Measurements from ENCODE around the gene TOB1. TPM values are rescaled to one million over a fixed set of nuclear protein-coding genes. Genes with fewer than 3 reads are reported as not detected.
"Not testable (repeated sequence)": the region's sequence is repeated elsewhere in the genome, so short reads cannot be mapped to it uniquely, and the experiment has no call there.

Gene TOB1
- polyA plus RNA-seq, 3 donors from 2014 or later = 8.9 to 23.7 (median 10.3) TPM

DNA sequence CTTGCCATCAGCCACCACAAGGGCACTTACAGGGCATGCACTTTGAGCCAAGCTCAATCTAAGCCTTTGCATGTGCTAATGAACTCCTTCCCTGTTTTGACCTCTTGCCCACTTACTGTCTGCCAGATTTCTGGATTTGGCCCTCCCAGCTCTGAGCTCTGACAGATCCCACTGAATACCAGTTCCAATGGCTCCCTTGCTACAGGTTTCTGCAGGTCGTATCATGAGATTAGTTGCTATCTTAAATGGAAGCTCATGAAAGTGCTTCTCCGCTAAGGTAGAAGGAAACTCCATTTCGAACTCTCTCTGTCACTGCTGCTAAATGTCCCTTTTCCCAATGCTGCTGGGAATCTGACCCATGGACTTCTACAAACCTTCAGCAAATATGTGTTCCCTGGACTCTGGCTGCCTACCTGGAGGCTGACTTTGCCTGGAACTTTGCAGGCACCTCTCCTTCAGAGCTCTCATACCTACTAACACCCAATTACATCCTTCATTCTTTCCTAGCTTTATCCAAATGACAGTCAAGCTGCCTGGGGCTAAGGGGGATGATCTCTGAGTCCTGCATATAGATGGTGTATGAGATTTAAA, 23.5 kb upstream of the TOB1 start:
- peaks cover 0 to 10% (median 6%) of the 10 kb centered on the region in 3 donors for H3K27me3 Mint-ChIP-seq (ENCODE audit: low read depth in 3 of 3)
- DNase-seq = no peak
- no peak overlapping the region for H3K4me3 Mint-ChIP-seq
- no peaks in the 10 kb centered on the region for H3K9me3 Mint-ChIP-seq
- H3K36me3 Mint-ChIP-seq = no peaks in the 10 kb centered on the region
- peak overlapping the region in 1 of 6 donors; percentile 45 for H3K27ac Mint-ChIP-seq
- peaks cover 10 to 15% of the 10 kb centered on the region in 2 donors for H3K4me1 Mint-ChIP-seq

DNA sequence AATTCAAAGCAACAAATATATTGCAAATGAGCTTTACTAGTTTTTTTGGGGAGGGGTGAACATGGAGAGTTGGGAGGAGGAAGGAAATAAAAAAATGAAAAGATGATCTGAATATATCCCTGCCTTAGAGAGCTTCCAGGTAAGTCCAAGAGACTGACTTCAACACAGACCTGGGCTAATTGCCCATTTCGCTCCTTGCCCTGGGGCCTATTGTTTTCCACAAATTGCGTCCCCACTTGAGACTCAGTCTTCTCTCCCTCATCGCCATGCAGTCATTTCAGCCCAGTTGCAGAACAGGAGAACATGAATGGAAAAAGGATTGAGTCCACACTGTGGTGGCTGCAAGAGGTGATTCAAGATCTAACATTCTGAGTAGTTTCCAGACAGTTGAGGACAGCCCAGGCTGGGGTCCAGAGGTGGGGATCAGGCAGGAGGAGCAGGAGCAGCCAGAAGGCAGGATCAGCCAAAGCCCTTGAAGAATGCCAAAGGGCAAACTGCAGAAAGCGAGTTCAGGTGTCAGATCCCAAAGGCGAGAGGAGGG, 21.6 kb upstream of the TOB1 start:
- DNase-seq = no peak
- Mint-ChIP-seq H3K9me3 (no peaks in the 10 kb centered on the region), H3K4me3 (peak overlapping the region in 2 of 5 donors; percentile 71 to 79), H3K27ac (peak overlapping the region in 2 of 6 donors; percentile 12 to 88), H3K27me3 (ENCODE audit: low read depth in 3 of 3) (peaks cover 2 to 10% (median 3%) of the 10 kb centered on the region in 3 donors), H3K4me1 (peaks cover 10 to 15% of the 10 kb centered on the region in 2 donors), H3K36me3 (no peaks in the 10 kb centered on the region)

DNA sequence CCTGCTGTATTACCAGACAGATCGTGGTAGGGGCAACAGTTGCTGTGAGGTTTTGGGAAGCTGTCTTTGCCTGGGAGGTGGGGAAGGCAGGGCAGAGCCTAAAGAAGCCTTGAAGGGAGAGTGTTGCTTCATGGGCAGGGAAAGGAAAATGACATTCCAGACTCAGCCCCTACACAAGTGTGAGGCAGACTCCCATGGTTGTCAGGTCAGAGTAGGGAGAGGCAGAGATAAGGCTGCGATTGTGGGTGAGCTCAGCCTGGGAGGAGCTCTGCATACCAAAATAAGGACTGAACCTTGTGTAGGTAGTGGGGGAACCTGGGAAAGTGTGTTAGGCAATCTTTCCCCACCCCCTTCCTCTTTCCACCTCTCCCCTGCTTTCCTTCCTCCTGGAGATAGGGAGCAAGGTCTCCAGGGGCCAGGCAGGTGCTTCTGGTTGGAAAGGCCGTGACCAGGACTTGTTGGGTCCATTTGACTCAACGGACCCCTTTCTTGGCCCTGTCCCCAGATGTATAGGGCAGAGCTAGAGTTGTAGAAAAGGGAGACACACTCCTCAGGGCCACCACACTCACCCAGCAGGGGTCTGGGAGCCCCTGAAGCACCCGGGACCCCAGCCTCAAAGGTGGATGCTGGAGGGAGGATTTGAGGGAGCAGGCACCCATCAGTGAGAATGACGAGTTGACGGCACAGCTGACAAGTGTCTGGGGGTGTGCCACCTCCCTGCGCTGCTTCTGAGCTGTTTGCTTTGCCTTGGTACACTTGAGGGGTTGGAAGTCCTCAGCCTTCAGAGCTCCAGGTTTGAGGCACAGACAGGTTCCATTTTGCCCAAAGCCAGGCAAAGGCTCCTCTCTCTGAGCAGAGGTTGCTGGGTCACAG, 18.5 kb upstream of the TOB1 start:
- no peak overlapping the region for H3K4me3 Mint-ChIP-seq
- H3K4me1 Mint-ChIP-seq = peaks cover 10 to 15% of the 10 kb centered on the region in 2 donors
- DNase-seq = no peak
- H3K36me3 Mint-ChIP-seq = no peaks in the 10 kb centered on the region
- no peaks in the 10 kb centered on the region for H3K9me3 Mint-ChIP-seq
- H3K27ac Mint-ChIP-seq = peak overlapping the region in 3 of 6 donors; percentile 6 to 17 (median 11)
- H3K27me3 Mint-ChIP-seq (ENCODE audit: low read depth in 3 of 3) = peaks cover 3 to 7% (median 5%) of the 10 kb centered on the region in 3 donors

DNA sequence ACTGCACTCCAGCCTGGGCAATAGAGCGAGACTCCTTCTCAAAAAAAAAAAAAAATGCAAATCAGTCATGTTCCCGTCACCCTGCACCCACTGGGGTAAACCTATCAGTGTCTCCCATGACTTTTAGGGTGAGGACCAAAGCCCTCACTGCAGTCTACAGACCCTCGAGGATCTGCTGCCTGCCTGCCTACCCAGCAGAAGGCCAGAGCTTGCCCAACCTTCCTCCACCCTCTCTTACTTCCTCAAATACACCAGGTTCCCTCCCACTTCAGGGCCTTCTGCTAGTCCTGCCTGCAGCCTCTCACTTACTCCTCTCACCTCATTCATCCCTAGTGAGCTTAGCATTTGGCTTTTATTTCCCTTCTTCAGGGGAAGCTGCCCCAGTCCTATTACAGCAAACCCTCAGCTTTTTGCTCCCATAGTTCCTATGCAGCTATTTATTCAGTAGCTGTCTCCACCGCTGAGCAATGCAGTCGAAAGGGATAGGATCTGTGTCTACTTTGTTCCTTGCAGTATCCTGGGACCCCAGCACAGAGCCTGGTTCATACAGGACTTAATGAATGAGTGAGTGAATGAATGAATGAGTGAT, 17.8 kb upstream of the TOB1 start:
- peak overlapping the region in 3 of 6 donors; percentile 6 to 11 (median 6) for H3K27ac Mint-ChIP-seq
- peaks cover 3 to 5% (median 3%) of the 10 kb centered on the region in 3 donors for H3K27me3 Mint-ChIP-seq (ENCODE audit: low read depth in 3 of 3)
- H3K4me1 Mint-ChIP-seq = peaks cover 10 to 15% of the 10 kb centered on the region in 2 donors
- DNase-seq = no peak
- no peaks in the 10 kb centered on the region for H3K9me3 Mint-ChIP-seq
- no peak overlapping the region for H3K4me3 Mint-ChIP-seq
- H3K36me3 Mint-ChIP-seq = no peaks in the 10 kb centered on the region

DNA sequence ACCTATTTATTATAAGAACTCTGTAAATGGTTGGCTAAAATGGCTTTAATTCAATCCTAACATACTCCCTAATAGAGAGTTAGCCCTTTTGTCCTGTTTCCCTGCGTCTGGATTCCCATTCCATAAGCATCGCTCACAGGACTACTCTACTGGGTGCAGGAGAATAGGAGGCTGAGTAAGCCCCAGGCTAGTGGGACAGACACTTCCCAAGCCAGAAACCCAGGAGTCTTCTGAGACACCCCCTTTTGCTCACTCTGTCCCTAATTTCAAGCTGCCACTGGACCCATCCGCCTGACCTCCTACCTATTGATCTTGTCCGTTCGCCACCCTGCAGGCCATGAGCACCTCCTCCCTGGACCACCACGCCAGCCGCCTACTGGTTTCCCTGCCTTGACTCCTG, 16.7 kb upstream of the TOB1 start:
- Mint-ChIP-seq H3K27me3 (ENCODE audit: low read depth in 3 of 3) (peaks cover 3 to 5% (median 3%) of the 10 kb centered on the region in 3 donors), H3K27ac (no peak overlapping the region), H3K4me1 (peaks cover 10 to 13% of the 10 kb centered on the region in 2 donors), H3K4me3 (no peak overlapping the region), H3K9me3 (no peaks in the 10 kb centered on the region), H3K36me3 (no peaks in the 10 kb centered on the region)
- DNase-seq = no peak

DNA sequence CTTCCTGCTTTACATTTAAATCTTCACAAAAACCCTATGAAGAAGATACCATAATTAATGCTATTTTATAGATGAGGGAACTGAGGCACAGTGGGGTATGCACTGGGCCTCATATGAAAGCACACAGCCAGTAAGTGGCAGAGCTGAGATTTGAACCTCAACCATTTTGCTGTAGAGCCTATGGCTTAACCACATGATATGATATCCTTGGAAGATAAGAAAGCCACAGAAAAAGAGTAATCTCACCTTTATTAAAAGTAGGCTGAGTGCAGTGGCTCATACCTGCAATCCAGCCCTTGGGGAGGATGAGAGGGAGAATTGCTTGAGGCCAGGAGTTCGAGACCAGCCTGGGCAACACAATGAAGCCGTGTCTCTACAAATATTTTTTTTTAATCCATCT, 15.0 kb upstream of the TOB1 start:
- Mint-ChIP-seq H3K36me3 (no peaks in the 10 kb centered on the region), H3K4me1 (no peaks in the 10 kb centered on the region), H3K27ac (no peak overlapping the region), H3K9me3 (no peaks in the 10 kb centered on the region), H3K4me3 (no peak overlapping the region), H3K27me3 (ENCODE audit: low read depth in 3 of 3) (peaks cover 0 to 7% (median 3%) of the 10 kb centered on the region in 3 donors)
- DNase-seq = no peak

DNA sequence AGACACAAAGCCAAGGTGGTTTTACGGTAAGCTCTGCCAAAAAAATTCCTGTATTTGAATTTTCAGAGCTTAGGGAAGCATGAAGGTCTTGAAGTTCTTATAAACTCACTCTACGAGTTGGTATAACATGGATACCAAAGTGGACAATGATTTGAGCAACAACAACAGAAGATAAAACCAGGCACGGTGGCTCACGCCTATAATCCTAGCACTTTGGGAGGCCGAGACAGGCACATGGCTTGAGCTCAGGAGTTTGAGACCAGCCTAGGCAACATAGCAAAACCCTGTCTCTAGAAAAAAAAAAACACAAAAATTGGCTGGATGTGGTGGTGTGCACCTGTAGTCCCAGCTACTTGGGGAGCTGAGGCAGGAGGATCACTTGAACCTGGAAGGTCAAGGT, 12.9 kb upstream of the TOB1 start:
- DNase-seq = no peak
- Mint-ChIP-seq H3K27ac (no peak overlapping the region), H3K36me3 (no peaks in the 10 kb centered on the region), H3K4me3 (no peak overlapping the region), H3K4me1 (no peaks in the 10 kb centered on the region), H3K9me3 (no peaks in the 10 kb centered on the region), H3K27me3 (ENCODE audit: low read depth in 3 of 3) (peaks cover 2 to 11% (median 3%) of the 10 kb centered on the region in 3 donors)

DNA sequence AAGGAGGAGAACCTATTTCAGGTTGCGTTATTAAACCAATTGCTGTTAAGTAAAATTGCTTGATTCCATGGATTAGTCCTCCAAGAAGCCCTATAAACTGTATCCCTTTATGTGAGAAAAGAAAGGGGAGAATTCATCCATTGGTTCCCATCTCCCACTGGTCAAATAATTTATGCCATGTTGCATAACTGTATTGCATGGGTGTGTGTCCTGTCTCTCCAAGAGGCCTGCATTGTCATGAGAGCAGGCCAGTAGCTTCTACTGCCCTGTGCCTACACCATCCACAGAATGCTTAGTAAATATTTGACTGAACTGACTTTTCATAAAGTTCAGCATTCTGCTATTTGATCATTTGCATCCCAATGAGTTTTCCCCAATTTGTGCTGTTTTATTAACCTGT, 11.7 kb upstream of the TOB1 start:
- no peak overlapping the region for H3K27ac Mint-ChIP-seq
- H3K9me3 Mint-ChIP-seq = no peaks in the 10 kb centered on the region
- H3K4me3 Mint-ChIP-seq = no peak overlapping the region
- peaks cover 4 to 13% (median 8%) of the 10 kb centered on the region in 3 donors for H3K27me3 Mint-ChIP-seq (ENCODE audit: low read depth in 3 of 3)
- no peak for DNase-seq
- peaks cover 8 to 11% of the 10 kb centered on the region in 2 donors for H3K4me1 Mint-ChIP-seq
- no peaks in the 10 kb centered on the region for H3K36me3 Mint-ChIP-seq

DNA sequence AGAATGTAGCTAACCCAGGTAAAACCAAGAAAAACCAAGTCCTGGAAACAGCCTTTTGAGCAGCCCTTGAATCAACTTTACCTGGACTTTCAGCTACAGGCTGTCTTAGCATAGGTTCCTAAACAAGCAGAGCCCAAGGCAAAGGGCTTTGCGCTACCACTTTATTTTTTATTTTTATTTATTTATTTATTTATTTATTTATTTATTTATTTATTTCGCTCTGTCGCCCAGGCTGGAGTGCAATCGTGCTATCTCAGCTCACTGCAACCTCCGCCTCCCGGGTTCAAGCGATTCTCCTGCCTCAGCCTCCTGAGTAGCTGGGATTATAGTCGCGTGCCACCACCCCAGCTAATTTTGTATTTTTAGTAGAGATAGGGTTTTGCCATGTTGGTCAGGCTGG, 10.9 kb upstream of the TOB1 start:
- H3K27ac Mint-ChIP-seq, H3K36me3 Mint-ChIP-seq, H3K9me3 Mint-ChIP-seq, DNase-seq, H3K4me3 Mint-ChIP-seq: not testable (repeated sequence)
- Mint-ChIP-seq H3K27me3 (ENCODE audit: low read depth in 3 of 3) (peaks cover 5 to 15% (median 10%) of the 10 kb centered on the region in 3 donors), H3K4me1 (peaks cover 14 to 17% of the 10 kb centered on the region in 2 donors)

DNA sequence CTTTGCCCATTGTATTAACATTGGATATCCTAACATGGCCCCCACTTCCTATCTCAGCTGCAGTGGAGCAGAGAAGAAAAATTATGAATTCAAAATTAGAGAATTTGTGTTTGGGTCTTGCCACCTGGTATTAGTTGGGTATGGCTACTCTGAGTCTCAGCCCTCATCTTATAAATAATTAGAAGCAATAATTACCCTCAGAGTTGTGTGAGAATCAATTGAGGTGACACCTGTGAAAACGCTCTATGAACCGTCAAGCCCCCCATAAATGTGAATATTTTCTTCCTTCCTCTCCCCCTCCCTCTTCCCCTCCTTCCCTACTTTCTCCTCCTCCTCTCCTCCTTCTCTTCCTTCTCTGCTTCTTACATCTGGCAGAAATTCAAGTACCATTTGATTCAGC, 8.9 kb upstream of the TOB1 start:
- Mint-ChIP-seq H3K4me1 (peaks cover 24 to 28% of the 10 kb centered on the region in 2 donors), H3K27ac (no peak overlapping the region), H3K36me3 (no peaks in the 10 kb centered on the region), H3K9me3 (no peaks in the 10 kb centered on the region), H3K4me3 (no peak overlapping the region), H3K27me3 (ENCODE audit: low read depth in 3 of 3) (peaks cover 10 to 17% (median 11%) of the 10 kb centered on the region in 3 donors)
- no peak for DNase-seq

DNA sequence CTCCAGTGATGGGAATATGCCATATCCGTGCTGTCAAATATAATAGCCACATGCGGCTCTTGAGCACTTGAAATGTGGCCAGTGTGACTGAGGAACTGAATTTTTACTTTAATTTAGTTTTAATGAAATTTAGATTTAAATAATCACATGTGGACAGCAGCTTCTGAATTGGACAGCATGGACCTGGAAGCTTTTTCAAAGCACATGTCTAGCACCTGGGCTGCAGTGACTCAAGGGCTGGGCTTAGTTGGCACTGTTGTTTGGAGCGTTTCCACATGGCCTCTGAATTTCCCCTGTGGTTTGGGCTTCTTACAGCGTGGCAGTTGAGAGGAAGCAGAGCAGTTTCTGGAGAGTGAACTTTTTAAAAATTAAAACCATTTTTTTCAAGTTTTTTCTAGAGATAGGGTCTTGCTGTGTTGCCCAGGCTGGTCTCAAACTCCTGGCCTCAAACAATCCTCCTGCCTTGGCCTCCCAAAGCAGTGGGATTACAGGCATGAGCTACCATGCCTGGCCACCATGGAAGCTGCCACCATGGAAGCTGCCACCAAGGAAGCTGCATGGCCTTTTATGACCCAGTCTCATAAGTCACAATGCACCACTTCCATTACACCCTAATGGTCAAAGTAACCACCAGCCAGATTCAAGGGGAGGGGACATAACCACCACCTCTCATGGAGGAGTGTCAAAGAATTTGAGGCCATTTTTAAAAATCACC, 6.7 kb upstream of the TOB1 start:
- no peak overlapping the region for H3K27ac Mint-ChIP-seq
- H3K36me3 Mint-ChIP-seq = no peaks in the 10 kb centered on the region
- H3K4me1 Mint-ChIP-seq = peaks cover 35 to 37% of the 10 kb centered on the region in 2 donors
- H3K9me3 Mint-ChIP-seq = no peaks in the 10 kb centered on the region
- H3K4me3 Mint-ChIP-seq = peak overlapping the region in 1 of 5 donors; percentile 83
- DNase-seq = peak; percentile 28 to 34 (median 34)
- peaks cover 10 to 20% (median 17%) of the 10 kb centered on the region in 3 donors for H3K27me3 Mint-ChIP-seq (ENCODE audit: low read depth in 3 of 3)

DNA sequence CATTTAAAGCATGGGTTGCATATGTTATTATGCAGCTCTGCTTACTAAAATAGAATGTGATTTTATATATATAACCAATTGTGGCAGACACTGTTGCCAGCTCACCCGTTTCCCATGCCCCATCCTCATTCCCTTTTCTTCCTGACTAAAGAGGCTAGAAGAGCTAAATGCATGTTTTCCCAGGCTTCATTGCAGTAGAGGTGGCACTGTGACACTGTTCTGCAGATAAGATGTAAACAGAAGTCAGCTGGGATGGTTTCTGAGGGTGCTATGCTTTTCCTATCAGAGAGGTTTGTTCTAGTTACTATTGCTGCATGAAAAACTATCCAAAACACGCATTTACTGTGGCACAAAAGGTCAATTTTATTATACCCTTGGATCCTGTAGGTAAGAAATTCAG, 5.7 kb upstream of the TOB1 start:
- H3K27ac Mint-ChIP-seq = peak overlapping the region in 2 of 6 donors; percentile 58 to 61
- no peaks in the 10 kb centered on the region for H3K9me3 Mint-ChIP-seq
- peaks cover 18 to 27% (median 24%) of the 10 kb centered on the region in 3 donors for H3K27me3 Mint-ChIP-seq (ENCODE audit: low read depth in 3 of 3)
- peaks cover 45 to 46% of the 10 kb centered on the region in 2 donors for H3K4me1 Mint-ChIP-seq
- H3K36me3 Mint-ChIP-seq = no peaks in the 10 kb centered on the region
- no peak for DNase-seq
- H3K4me3 Mint-ChIP-seq = peak overlapping the region; percentile 66 to 86 (median 78)

DNA sequence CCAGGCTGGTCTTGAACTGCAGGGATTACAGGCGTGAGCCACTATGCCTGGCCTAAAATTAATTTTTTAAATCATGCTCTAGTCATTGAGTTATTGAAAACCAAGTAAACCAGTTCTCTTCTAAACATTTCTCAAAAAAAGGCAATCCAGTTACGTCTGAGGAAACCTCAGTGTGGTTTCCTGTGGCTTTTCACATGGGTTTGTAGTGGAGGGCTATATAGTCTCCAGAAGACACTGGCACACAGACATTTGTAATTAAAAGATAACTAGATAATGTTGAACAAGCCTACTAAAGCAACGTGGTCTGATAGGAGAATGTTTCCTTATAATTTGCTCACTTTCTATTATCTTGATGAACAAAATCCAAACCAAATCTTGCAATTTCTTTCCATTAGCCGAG, 5.2 kb upstream of the TOB1 start:
- peak overlapping the region; percentile 48 to 88 (median 58) for H3K27ac Mint-ChIP-seq
- peaks cover 45 to 46% of the 10 kb centered on the region in 2 donors for H3K4me1 Mint-ChIP-seq
- peak overlapping the region; percentile 66 to 86 (median 78) for H3K4me3 Mint-ChIP-seq
- H3K36me3 Mint-ChIP-seq = no peaks in the 10 kb centered on the region
- H3K27me3 Mint-ChIP-seq (ENCODE audit: low read depth in 3 of 3) = peaks cover 21 to 30% (median 29%) of the 10 kb centered on the region in 3 donors
- DNase-seq = peak; percentile 70 to 81 (median 75)
- no peaks in the 10 kb centered on the region for H3K9me3 Mint-ChIP-seq
